HUDEP-2 (cell line): ENCODE results near the gene CDPF1.

Experiments used
- DNase-seq, 76 experiments: peaks; one replicate each; lab custom pipeline; 2025; ENCODE audit not compliant: unreplicated experiment in 76 of 76; lab: John Stamatoyannopoulos, UW

CDPF1 gene, protein sequence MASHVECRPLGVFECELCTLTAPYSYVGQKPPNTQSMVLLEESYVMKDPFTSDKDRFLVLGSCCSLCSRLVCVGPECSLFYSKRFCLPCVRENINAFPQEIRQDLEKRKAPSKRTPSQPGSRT

DNA sequence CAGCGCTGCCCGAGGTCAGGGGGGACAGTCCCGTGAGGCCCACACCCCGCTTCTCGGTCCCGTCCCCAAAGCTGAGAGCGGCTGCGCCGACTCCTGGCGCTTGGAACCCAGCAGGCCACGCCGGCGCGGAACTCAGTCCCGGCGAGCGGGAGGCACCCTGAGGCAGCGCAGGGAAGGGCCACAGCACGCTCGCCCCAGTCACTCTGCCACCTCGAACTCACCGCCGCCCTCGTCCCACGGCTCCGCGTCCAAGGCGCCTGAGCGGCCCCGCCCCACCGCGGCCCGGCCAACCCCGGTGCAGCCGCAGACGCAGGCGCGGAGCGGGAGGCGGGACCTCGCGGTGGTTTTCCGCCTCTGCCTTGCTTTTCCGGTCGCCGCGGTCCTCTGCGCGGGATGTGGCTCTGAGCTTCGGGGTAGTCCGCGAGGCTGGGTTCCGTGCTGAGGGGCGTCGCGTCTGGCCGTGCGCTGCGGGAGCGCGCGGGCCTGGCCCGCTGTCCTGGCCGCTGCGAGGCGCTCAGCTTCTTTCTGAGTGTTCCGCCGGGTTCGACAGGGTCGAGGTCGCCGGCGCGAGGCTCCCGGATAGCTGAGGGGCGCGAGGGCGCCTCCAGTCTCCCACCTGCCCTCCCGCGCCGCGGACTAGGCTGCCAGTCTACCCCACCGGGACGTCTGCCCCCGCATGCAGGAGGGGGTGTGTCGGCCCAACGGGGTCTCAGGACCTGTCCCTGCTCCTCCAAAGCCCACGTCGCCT, at the start of gene CDPF1:
TSS of gene CDPF1 (minus strand) at position 259 of the 748 bp plus-strand sequence. CDS start 2,009 bp downstream, outside the sequence.
- DNase-seq = peak in 72 of 76 experiments; percentile 30 to 91 (median 84)

DNA sequence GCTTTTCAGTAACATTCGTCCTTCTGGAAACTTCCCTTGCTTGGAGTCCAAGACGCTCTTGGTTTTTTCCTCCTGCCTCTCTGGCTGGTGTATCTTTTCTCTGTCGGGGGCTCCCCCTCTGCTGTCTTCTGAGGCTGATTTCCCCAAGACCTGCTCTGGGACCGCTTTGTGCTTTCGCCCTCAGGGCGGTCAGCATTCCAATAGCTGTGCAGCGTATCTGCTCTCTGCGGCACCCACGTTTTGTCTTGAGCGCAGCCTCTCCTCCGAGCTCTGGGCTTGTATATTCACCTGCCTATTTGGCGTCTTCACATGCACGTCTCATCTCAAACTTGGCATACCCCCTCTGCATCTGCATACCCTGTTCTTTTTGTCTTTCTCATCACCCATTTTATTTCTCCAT, 49.0 kb upstream of the CDPF1 start:
- no peak for DNase-seq

DNA sequence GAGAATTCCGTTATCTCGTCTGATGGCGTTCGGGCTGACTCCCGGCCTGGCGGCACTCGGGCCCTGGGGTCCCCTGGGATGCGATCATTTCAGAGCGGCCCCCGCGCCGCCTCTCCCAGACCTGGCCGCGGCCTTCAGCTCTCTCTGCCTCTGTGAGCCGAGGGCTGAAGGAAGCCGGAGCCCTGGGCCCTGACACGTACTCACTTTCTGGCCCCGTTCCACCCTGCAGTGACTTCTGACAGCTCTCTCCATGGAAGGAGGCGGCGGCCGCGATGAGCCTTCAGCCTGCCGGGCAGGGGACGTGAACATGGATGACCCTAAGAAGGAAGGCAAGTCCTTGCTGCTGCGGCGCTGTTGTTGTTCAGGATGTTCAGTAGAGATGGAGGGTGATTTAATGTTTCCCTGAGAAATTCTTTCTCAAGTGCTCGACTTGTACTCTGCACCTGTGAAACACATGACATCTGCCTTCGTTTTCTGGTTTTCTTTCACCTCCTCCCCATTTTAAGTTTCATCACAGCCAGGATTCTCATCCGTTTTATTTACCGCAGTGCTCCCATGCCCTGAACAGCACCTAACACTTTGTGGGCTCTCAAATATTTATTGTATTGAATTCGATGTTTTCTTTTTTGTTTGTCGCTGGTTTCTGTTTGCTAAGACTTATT, 47.2 kb upstream of the CDPF1 start:
- DNase-seq = peak in 41 of 76 experiments; percentile 4 to 55 (median 21)

DNA sequence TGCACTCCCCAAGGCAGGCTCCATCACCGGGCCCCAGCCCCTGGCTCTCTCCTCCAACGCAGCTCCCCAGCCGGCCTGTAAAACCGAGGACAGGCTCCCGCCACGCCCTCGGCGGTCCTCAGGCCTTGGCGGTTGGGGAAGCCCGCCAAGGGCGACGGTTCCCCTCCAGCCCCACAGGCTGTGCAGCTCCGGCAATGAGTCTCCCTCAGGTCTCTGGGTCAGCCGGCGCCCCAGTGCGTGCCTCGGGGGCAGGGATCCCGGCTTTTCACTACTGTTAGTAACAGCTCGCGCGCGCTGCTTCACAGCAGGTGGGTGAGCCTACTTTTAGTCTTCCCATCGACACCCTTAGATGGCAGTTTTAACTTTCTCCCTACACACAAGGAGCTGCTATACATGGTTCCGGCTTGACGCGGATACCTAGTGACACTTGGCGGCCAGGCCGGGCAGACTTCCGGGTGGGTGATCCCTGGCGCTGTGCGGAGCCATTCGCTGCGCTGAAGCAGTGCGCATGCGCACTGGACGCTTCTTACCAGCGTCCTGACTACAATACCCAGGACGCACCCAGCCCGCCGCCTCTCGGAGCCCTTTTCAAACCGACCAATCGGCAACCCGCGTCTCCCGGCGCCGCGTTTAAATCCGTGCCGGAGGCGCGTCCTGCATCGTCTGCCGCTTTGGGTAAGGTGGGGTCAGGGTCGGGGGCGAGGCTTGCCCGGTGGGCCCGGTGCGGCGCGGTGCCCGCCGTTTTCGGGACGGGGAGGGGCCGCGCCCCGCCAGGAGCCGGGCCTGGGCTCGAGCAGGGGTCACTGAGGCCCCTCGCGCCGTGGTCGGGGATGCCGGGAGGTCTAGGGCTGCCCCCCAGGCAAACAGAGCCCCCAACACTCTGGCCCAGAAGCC, 46.4 kb upstream of the CDPF1 start, which contains the start of gene GTSE1:
TSS of gene GTSE1 (plus strand) at position 614 of the 894 bp plus-strand sequence. CDS start 531 bp downstream, outside the sequence.
- peak in 75 of 76 experiments; percentile 53 to 97 (median 95) for DNase-seq

DNA sequence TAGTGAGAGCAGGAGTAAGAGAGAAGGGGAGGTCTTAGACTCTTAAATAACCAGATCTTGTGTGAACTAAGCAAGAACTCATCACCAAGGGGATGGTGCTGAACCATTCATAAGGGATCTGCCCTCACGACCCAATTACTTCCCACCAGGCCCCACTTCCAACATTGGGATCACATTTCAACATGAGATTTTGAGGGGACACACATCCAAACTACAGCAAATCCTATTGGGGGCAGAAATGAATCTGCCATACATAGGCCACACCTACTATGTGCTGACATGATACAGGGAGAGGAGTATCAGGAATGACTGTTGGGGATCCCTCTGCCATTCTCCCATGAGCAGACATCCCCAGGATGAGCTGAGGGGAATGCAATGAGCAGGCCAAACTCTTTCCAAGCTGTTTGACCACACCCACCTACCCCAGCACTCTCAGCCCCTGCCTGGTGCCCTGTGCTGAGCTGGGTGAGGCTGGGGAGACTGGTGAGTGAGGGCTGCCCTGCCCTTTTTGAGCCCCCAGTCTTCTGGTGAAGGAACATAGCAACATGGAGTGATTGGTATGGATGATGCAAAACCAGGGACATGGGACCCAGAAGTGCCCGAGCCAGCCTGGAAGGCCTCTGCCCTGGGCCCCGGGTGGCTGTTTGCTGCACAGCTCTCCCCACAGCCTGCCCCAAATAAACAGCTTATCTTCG, 45.3 kb upstream of the CDPF1 start:
- no peak for DNase-seq

DNA sequence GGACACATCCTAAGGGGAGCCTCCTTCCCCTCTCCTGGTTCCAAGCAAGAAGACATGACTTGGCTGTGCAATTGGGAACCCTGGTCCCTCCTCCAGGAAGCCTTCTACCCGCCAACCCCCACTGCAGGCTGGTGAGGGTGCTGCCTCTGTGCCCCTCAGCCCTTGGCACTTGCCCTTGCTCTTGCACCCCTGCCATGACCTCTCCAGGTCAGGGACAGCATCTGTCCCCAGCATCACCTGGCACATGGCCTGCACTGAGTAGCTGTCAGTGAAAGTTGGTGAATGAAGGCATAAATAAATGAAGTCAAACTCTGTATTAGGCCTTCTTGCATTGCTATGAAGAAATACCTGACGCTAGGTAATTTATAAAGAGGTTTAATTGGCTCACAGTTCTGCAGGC, 44.7 kb upstream of the CDPF1 start:
- DNase-seq = no peak

DNA sequence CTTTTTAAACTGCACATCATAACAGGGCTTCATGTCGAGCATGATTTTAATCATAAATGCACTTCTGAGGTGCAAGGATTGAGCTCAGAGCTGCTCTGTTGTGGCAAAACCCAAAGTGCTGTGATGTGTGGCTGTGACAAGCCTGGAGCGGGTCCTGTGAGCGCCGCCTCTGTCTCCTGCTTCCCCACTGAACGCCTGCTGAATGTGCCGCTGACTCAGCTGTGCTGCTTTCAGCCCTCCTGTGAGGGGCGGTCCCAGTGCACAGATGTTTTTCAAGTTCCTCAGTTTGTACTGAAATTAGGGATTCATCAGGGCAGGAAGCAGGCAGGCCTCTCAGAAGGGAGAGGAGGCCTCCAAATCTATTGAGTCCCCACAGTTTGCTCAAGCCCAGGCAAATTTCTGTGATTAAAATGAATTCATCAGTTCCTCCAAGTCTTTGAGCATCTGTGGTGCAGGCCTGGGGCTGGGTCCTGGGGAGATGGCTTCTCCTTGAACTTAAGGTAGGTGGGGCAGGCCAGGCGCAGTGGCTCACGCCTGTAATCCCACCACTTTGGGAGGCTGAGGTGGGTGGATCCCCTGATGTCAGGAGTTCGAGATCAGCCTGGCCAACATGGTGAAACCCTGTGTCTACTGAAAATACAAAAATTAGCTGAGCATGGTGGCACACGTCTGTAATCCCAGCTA, 43.6 kb upstream of the CDPF1 start:
- DNase-seq = no peak

DNA sequence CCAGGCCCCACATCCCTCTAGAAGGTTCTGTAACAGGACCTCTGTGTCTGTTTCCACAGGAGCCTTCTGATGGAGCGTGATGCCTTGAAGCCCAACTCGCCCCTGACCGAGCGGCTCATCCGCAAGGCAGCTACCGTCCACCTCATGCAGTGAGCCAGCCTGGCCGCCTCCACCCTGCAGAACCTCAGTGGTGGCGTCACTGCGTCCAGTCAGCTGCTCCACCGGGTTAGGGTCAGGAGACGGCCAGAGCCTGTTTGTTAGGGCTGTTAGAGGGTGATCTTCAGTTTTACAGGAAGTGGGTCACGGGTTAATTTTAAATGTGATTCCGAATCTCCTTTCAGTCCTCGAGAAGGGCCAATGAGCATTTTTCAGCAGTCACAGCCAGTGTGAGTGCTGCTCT, 42.6 kb upstream of the CDPF1 start:
- DNase-seq = no peak

DNA sequence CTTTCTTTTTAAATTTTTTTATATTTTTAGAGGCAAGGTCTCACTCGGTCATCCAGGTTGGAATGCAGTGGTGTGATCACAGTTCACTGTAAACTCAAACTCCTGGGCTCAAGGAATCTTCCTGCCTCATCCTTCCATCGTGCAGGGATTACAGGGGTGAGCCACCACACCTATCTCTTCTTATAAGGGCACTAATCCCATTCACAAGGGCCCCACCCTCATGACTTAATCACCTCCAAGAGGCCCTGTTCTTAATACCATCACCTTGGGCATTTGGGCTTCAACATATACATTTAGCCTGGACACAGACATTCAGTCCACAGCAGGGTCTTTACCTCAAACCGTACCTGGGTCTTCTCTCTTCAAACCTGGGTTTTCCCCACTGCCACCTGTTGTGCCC, 42.1 kb upstream of the CDPF1 start:
- no peak for DNase-seq

DNA sequence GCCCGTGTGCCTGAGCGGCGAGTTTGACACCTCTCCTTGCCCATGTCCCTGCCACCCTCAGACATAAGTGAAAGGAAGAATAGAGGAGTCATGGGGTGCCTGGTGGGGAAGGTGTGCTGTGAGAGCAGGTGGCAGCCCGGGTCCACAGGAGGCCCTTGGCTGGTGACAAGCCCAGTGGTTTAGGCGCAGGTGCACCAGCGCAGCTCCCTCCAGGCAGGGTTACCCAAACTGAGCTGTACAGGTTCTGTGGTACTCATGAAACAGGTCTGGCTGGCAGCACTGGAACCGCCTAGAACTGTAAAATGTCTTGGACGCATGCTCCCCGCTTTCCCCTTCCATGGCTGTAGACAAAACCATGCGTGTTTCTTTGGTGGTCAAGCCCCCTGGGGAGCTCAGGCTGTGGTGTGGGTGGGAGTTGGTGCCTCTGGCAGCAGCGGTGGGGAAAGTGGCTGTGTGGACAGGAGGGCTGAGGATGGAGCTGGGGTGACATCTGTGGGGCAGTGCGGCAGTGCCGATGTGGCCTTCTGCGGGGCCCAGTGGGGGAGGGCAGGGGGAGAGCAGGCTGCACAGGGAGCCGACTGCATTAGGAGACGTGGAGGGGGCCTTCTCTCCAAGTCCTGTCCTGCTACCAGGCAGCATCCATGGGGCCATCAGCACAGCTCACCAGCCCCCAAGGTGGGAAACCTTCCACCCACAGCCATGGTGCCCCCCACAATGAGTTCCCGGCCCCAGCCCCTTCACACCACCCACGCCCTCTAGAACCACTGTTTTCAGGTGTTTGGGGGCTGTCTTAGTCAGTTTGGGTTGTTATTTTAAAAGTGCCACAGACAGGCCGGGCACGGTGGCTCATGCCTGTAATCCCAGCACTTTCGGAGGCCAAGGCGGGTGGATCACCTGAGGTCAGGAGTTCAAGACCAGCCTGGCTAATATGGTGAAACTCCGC, 41.0 kb upstream of the CDPF1 start:
- DNase-seq = no peak

DNA sequence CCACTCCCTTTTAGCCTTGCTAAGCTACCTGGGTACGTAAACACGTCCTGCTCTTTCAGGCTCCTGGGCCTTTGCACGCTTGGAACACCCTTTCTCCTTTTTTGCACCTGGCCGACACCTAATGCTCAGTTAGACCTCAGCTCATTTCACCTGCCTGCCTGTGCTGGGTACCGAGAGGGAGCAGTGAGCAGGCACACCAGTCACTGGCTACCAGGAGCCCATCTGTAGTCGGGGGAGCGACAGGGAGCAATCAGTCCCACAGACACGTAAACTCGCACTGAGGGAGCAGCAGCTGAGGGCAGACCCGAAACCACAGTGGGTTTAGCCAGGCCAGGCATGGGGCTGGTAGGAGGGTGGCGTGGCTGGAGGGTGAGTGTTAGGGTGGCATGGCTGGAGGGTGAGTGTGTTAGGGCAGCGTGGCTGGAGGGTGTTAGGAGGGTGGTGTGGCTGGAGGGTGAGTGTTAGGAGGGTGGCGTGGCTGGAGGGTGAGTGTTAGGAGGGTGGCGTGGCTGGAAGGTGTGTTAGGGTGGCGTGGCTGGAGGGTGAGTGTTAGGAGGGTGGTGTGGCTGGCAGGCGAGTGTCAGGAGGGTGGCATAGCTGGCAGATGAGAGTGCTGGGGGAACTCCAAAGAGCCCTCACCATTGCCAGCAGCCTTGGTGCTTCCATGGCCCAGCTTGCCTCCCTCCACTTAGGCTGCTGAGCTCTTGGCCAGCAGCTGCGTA, 40.2 kb upstream of the CDPF1 start:
- no peak for DNase-seq

DNA sequence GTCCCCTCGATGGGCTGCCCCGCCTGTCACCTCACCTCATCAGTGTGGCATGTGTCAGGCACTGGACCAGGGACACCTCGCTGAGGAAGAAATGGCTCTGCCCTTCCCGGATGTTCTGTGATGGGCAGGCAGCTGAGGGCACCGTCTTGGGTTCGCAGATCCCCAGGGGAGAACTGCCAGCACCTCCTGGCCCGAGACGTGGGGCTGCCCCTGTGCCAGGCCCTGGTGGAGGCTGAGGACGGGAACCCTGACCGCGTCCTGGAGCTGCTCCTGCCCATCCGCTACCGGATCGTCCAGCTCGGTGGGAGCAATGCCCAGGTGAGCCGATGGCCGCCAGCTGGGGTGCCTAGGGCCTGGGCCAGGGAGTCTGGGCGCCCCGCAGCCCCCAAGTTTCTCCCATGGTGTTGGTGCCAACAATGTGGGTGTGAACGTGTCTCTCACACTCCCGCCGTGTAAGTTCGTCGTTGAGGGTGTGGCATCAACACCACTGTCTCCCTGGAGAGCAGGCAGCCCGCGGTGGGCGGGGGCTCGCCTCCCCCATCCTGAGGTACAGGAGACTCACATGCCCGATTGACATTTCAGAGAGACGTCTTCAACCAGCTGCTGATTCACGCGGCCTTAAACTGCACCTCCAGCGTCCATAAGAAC, 39.3 kb upstream of the CDPF1 start:
- no peak for DNase-seq

DNA sequence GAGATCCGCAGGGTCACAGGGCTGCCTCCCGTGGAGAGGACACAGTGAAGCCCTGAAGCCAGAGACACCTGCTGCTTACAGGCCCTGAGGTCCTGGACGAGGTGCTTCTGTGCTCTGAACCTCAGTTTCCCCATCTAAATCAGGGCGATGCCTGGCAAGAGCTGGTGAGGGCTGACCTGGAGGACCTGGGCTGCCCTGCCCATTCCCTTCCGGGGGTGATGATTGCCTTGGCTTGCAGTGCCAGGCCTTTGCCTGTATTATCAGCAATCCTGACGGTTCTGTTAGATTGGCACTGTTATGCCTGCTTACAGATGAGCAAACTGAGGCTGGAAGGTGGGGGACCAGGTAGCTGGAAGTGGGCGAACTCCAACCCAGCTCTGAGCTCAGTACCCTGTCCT, 38.8 kb upstream of the CDPF1 start:
- no peak for DNase-seq

DNA sequence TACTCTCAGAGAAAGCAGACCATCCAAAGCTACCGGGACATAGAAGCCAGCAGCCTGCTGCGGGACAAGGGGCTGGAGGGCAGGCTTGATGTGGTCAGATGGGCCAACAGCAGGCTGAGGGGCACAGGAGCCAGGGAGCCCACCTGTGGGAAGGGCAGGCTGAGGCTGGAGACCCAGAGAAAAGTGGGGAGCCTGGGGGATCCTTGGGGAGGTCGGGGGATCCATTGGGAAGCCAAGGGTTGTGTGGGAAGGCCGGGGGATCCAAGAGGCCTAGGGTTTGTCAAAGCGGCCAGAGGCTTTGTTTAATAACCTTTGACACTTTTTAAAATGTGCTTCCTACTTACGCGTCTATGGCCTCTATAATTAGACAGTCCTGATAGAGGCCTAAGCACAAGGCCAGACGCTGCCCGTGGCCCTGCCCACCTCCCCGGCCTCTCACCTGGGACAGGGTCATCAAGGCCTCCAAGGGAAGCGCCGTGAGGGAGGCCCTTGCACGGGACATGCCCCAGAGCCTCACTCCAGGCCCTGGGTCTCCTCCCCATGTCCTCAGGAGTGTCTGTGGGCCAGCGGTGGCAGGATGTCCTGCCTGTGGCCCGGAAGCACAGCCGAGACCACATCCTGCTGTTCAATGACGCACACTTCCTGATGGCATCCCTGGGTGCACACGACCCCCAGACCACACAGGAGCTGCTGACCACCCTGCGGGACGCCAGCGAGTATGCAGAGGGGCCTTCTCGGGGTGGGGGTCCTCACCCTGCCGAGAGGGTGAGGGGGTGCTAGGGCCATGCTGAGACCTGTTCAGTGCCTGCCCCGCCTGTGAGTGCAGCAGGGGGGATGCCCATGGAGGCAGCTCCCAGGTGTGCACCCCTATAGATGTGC, 38.0 kb upstream of the CDPF1 start:
- DNase-seq = no peak

DNA sequence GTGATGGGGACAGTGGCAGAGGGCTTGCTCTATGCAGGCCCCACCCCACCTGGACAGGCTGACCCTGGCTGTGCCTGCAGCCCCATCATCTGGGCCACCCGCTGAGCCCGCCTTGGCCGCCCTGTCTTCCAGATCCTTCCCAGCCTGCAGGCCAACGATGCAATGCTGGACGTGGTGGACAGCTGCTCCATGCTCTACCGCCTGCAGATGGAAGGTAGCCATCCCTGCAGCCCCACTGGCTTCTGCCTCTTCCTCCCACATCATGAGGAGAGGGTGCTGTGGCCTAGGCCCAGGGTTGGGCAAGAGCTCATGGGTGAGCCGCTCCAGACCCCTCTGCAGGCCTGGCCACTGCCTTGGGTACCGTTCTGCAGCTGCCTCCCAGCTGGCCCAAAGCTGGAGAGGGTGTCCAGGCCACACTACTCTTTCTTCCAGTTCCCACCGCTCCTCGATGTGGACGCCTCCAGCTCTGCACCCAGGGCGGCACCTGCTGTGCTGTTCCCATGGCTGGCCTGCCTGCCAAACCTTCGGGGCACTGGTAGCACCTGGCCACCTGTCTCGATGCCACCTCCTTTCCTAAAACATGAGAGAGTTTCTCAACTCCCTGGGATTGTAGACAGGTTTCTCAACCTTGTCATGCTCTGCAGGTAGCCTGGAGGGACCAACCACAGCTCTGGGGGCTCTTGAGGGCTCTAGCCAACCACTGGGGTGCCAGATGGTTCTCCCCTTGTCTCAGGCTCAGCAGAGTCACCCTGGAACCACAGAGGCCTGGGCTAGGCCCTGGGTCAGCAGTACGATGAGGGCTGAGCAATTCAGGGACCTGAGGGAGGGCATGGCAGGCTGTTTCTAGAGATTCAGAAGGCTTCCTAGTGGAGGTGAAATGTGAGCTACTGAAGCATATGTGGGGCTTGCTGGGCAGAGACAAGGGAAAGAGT, 37.1 kb upstream of the CDPF1 start:
- DNase-seq = no peak
